Right lobe of liver (tissue), 6 donors: ENCODE measurements around the gene SLC6A8. TPM values are rescaled to one million over a fixed set of nuclear protein-coding genes. Genes with fewer than 3 reads are reported as not detected.
"Not testable (repeated sequence)": the region's sequence is repeated elsewhere in the genome, so short reads cannot be mapped to it uniquely, and the experiment has no call there.

Source experiments
- ATAC-seq, 4 donors: fragments of 200-7000 bp; cut with Tn5 transposase; one replicate each; pipeline ENCODE4 v1.9.1; 2020; ENCODE audit warnings: mild to moderate bottlenecking in 4 of 4, moderate library complexity in 4 of 4
- DNase-seq, 3 donors: peaks; one replicate each; pipeline ENCODE4 v3.0.0-alpha.2; 2020
- H3K27ac ChIP-seq, 3 donors: fragments of 200-600 bp; one replicate each; pipeline ENCODE4 v1.8.0; 2022
- H3K27me3 ChIP-seq, 2 donors: fragments of 200-600 bp; one replicate each; pipeline ENCODE4 v1.8.0; 2022
- H3K36me3 ChIP-seq, 4 donors: fragments of 200-600 bp; sonication (generic) in 1 of 4; one replicate each; pipeline versions ENCODE4 v1.5.1 to v1.8.0; 2017 to 2022; ENCODE audit warnings: control low read depth in 1 of 4
- H3K4me1 ChIP-seq, 4 donors: fragments of 200-600 bp; sonication (generic) in 1 of 4; one replicate each; pipeline versions ENCODE4 v1.5.1 to v1.8.0; 2017 to 2022; ENCODE audit warnings: control low read depth in 1 of 4
- H3K4me3 ChIP-seq, 3 donors: fragments of 200-600 bp; one replicate each; pipeline ENCODE4 v1.8.0; 2022
- H3K9me3 ChIP-seq, 4 donors: fragments of 200-600 bp; sonication (generic) in 1 of 4; one replicate each; pipeline versions ENCODE4 v1.5.1 to v1.8.0; 2017 to 2022; ENCODE audit warnings: control low read depth in 1 of 4
- POLR2A ChIP-seq: fragments of 450-650 bp; IDR thresholded peaks from one replicate; pipeline ENCODE4 v1.6.1; 2017; ENCODE audit warnings: antibody characterized with exemption, mild to moderate bottlenecking
- WGBS: methylation state at CpG from one replicate; pipeline ENCODE4 v1.1.6; 2018; ENCODE audit warnings: low coverage, low lambda C conversion rate; ENCODE audit not compliant: insufficient coverage; ENCODE audit errors: missing lambda C conversion rate; 5-methylcytosine and 5-hydroxymethylcytosine counted together
- intact Hi-C, 2 donors: fragments of 100-400 bp; cut with DNase I; formaldehyde crosslinking; loops; one replicate each; pipeline versions ENCODE4 v1.11.2 to v1.14.1; 2022
- total RNA-seq, 6 experiments: library from RNA; depleted of rRNA in 2 of 6; stranded (reverse); fragments of >200 nt in 2 of 6; fragmentation: NEBNext Ultra II Directional in 3 of 6; extraction: Animal tissue kit (Norgen Biotek cat#: 25700) in 3 of 6; gene quantifications; one replicate each; pipeline versions ENCODE4 v1.1.0 to v1.2.4, GENCODE V29; 2016 to 2023
- TF ChIP-seq, protein P1 (sequence below), 4 donors: fragments of 200-600 bp in 3 of 4; fragments of 450-650 bp in 1 of 4; IDR thresholded peaks; one replicate each; pipeline versions ENCODE4 v1.5.1 to v1.8.0; 2016 to 2022; ENCODE audit warnings: antibody characterized with exemption in 4 of 4, mild to moderate bottlenecking in 2 of 4
- donor health status: DM: no; HTN: yes; CAD: no.
- donor health status: DM: no; HTN: no; CAD: no.
- donor health status: DM: no; HTN: no; CAD: no.
- donor health status: DM: no; HTN: yes; CAD: no.
- donor health status: DM: no; HTN: yes; CAD: no.

Gene SLC6A8
- total RNA-seq, 6 experiments from 2014 or later = 1.6 to 9.2 (median 2.9) TPM

DNA sequence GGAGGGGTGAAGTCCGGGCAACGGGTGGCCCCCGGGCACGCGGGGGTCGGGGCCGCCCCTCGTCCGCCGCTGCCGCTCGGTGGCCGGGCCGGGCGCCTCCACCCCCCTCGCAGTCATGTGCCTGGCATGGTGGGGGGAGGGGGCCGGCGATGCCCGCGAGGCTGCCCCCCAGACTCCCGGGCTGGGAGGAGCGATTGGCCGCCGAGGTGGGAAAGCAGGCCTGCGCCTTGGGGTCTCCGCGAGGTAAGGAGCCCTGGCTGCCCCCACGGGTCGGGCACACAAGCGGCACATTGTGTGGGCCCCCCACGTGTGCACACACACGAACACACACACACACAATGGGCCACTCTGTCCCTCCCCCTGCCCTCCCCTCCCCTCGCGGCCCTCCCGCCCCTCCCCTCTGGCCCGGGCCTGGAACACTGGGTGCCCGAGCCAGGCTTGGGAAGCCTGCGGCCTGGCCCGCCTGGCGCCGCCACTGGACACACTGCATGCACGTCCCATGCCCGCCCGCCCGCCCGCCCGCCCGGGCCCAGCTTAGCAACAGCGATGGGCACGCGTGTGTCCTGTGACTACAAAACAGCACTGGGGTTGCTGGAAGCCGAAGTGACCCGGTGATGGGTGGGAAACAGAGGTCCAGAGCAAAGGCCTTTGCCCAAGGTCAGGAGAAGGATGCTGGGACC is 1.3 kb downstream of the SLC6A8 start:
- H3K27ac ChIP-seq = no peak overlapping the region
- intact Hi-C loops = no loop called here
- no peak overlapping the region for H3K4me3 ChIP-seq
- DNase-seq (peak in 1 of 3 donors; percentile 54), ATAC-seq (no peak)
- 31% methylated on average over 5 of the region's 53 CpGs for WGBS
- no peaks in the 10 kb centered on the region for H3K4me1 ChIP-seq
- no peaks in the 10 kb centered on the region for H3K27me3 ChIP-seq
- TF ChIP-seq, protein P1, sequence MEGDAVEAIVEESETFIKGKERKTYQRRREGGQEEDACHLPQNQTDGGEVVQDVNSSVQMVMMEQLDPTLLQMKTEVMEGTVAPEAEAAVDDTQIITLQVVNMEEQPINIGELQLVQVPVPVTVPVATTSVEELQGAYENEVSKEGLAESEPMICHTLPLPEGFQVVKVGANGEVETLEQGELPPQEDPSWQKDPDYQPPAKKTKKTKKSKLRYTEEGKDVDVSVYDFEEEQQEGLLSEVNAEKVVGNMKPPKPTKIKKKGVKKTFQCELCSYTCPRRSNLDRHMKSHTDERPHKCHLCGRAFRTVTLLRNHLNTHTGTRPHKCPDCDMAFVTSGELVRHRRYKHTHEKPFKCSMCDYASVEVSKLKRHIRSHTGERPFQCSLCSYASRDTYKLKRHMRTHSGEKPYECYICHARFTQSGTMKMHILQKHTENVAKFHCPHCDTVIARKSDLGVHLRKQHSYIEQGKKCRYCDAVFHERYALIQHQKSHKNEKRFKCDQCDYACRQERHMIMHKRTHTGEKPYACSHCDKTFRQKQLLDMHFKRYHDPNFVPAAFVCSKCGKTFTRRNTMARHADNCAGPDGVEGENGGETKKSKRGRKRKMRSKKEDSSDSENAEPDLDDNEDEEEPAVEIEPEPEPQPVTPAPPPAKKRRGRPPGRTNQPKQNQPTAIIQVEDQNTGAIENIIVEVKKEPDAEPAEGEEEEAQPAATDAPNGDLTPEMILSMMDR (IDR thresholded peaks at IDR 0.05) = no peak
- TF ChIP-seq POLR2A = no peak
- H3K9me3 ChIP-seq = no peaks in the 10 kb centered on the region
- H3K36me3 ChIP-seq = no peaks in the 10 kb centered on the region

DNA sequence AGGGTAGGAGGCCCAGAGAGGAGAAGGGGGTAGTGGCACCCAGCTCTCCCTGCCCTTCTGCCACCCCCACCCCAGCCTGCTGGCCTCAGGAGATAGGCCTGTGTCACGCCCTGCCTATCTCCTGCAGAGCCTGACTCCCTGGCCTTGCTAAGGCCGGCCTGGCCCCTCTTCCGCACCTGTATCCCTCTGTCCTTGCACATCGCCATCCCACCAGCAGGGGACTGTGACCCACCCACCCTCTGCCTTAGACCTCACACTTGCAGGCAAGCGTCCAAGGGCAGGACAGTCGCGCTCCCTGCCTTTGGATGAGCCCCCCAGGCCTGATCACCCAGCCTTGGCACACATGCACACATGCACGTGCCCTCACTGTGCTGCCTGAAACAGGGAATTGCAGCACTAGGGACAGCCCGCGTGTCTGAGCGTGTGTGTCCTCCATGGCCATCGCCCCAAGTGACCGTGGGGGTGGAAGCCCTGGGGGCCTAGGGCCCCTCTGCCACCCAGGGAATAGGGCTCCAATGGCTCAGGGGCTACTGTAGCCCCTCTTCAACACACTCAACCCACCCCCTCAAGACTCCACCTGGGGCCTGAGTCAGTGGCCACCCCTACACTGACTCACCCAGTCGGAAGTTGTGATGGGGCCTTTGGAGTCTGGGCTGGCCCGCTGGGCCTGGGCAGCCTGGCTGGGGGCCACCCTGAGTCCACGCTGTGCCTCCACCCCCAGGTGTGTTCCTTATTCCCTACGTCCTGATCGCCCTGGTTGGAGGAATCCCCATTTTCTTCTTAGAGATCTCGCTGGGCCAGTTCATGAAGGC is 2.1 kb downstream of the SLC6A8 start:
- 70% methylated on average over 2 of the region's 19 CpGs for whole genome bisulfite sequencing
- no peaks in the 10 kb centered on the region for H3K27me3 ChIP-seq
- H3K36me3 ChIP-seq = no peaks in the 10 kb centered on the region
- no peaks in the 10 kb centered on the region for H3K4me1 ChIP-seq
- no peak overlapping the region for H3K4me3 ChIP-seq
- ATAC-seq = no peak
- intact Hi-C loops = no loop called here
- H3K9me3 ChIP-seq = no peaks in the 10 kb centered on the region
- peak in 2 of 3 donors; percentile 15 to 48 for DNase-seq
- H3K27ac ChIP-seq = no peak overlapping the region
- TF ChIP-seq, protein P1 (IDR thresholded peaks at IDR 0.05) = no peak
- TF ChIP-seq POLR2A = no peak

DNA sequence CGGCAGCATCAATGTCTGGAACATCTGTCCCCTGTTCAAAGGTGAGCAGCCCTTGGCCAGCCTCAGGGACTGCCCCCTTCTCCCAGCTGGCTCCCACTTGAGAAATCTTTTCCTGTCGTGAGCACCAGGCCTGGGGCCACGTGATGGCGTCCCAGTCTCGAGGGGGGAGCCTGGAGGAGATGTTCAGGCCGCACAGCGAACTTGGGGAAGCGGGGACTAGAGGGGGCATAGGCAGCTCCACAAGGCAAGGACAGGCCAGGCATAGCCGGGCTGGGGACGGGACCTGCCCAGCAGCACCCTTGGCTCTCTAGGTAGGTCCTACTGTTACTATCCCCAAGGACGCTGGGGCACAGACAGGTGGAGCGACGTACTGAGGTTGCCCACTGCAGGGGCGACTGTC is 2.7 kb downstream of the SLC6A8 start:
- Histone ChIP-seq H3K36me3 (no peaks in the 10 kb centered on the region), H3K27ac (no peak overlapping the region), H3K9me3 (no peaks in the 10 kb centered on the region), H3K4me1 (no peaks in the 10 kb centered on the region), H3K27me3 (no peaks in the 10 kb centered on the region), H3K4me3 (no peak overlapping the region)
- ATAC-seq (no peak), DNase-seq (no peak)
- intact Hi-C loops = no loop called here
- WGBS = 55% methylated on average over 2 of the region's 14 CpGs
- no peak for TF ChIP-seq POLR2A
- TF ChIP-seq, protein P1 (IDR thresholded peaks at IDR 0.05) = no peak

DNA sequence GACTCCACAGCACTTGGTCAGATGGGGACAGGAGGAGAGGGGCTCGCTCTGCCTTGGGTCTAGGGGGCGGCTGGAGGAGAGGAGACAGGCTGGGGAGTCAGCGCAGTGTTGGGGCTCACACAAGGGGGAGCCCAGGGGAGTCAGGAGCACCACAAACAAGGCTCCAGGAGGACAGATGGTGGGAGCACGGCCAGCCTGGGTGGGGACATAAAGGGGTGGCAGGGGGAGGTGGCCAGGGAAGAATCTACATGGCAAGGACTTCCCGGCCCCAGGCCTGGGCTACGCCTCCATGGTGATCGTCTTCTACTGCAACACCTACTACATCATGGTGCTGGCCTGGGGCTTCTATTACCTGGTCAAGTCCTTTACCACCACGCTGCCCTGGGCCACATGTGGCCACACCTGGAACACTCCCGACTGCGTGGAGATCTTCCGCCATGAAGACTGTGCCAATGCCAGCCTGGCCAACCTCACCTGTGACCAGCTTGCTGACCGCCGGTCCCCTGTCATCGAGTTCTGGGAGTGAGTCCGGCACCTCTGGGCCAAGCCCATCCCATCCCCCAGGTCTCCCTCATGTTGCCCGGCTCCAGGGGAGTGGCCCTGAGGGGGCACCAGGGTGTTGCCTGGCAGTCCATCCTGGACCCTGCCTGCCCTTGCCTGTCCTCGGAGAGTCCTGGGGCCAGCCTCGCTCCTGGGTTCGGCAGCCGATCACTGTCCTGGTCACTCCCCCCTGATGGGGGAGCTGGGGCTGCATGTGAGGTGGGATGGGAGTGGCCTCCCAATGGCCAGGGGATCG is 3.5 kb downstream of the SLC6A8 start:
- DNase-seq, H3K27ac ChIP-seq, H3K4me1 ChIP-seq, intact Hi-C loops, H3K4me3 ChIP-seq, H3K36me3 ChIP-seq, H3K9me3 ChIP-seq, ATAC-seq, H3K27me3 ChIP-seq: not testable (repeated sequence)
- WGBS = 84% methylated on average over 8 of the region's 21 CpGs
